Spleen (tissue), 11 donors: ENCODE results near the gene MMRN2. TPM values are rescaled to one million over a fixed set of nuclear protein-coding genes. Genes with fewer than 3 reads are reported as not detected.

Experiments used
- DNase-seq: peaks from one replicate; pipeline ENCODE4 v3.0.0-alpha.2; 2020
- H3K27ac ChIP-seq, 8 donors: fragments of 200-600 bp; sonication (generic) in 7 of 8; 1 replicate in 4 of 8; 2 replicates in 4 of 8; pipeline versions ENCODE4 v1.5.0 to v1.8.0; 2016 to 2021; ENCODE audit warnings: inconsistent platforms in 4 of 8, mild to moderate bottlenecking in 4 of 8, moderate library complexity in 1 of 8
- H3K27me3 ChIP-seq, 7 donors: fragments of 200-600 bp; sonication (generic) in 6 of 7; replicated peaks in 1 of 7; 1 replicate in 4 of 7; 2 replicates in 3 of 7; pipeline versions ENCODE4 v1.5.0 to v1.8.0; 2016 to 2021; ENCODE audit warnings: inconsistent platforms in 3 of 7, mild to moderate bottlenecking in 1 of 7
- H3K36me3 ChIP-seq, 6 donors: fragments of 200-600 bp; sonication (generic) in 5 of 6; 1 replicate in 4 of 6; 2 replicates in 2 of 6; pipeline versions ENCODE4 v1.5.0 to v1.8.0; 2016 to 2021; ENCODE audit warnings: inconsistent platforms in 2 of 6
- H3K4me1 ChIP-seq, 6 donors: fragments of 200-600 bp; sonication (generic) in 5 of 6; 1 replicate in 3 of 6; 2 replicates in 3 of 6; pipeline versions ENCODE4 v1.5.0 to v1.8.0; 2016 to 2021; ENCODE audit warnings: inconsistent platforms in 3 of 6
- H3K4me3 ChIP-seq, 8 donors: fragments of 200-600 bp; sonication (generic) in 7 of 8; 1 replicate in 4 of 8; 2 replicates in 4 of 8; pipeline versions ENCODE4 v1.5.0 to v1.8.0; 2016 to 2021; ENCODE audit warnings: inconsistent platforms in 4 of 8, mild to moderate bottlenecking in 4 of 8, moderate library complexity in 2 of 8
- H3K9me3 ChIP-seq, 8 donors: fragments of 200-600 bp; sonication (generic) in 7 of 8; 1 replicate in 4 of 8; 2 replicates in 4 of 8; pipeline versions ENCODE4 v1.5.0 to v1.8.0; 2016 to 2021; ENCODE audit warnings: inconsistent platforms in 4 of 8
- POLR2A ChIP-seq, 3 donors: fragments of 450-650 bp; IDR thresholded peaks; one replicate each; pipeline ENCODE4 v1.5.1; 2017; ENCODE audit warnings: antibody characterized with exemption in 3 of 3, mild to moderate bottlenecking in 1 of 3
- POLR2AphosphoS5 ChIP-seq, 3 donors: sonication (generic); formaldehyde crosslinking; IDR thresholded peaks; one replicate each; pipeline ENCODE4 v1.5.1; 2017; ENCODE audit warnings: antibody characterized with exemption in 3 of 3
- WGBS, 5 donors: extraction: QIAGEN DNeasy Blood & Tissue Kit in 3 of 5; methylation state at CpG; one replicate each; pipeline versions ENCODE4 v1.1.5 to v1.1.7; 2013 to 2018; 5-methylcytosine and 5-hydroxymethylcytosine counted together
- intact Hi-C: fragments of 100-400 bp; cut with DNase I; formaldehyde crosslinking; loops from one replicate; pipeline ENCODE4 v1.15.0; 2023; ENCODE audit warnings: low total_unique reads
- polyA plus RNA-seq, 3 donors: library from polyadenylated mRNA; stranded (reverse); fragments of 200-250 nt; gene quantifications; one replicate each; pipeline ENCODE4 v1.2.1, GENCODE V29; 2013
- total RNA-seq, 7 donors: library from RNA; depleted of rRNA in 3 of 7; stranded (reverse); fragments of >200 nt in 3 of 7; fragmentation: NEBNext Ultra II Directional in 4 of 7; extraction: Animal tissue kit (Norgen Biotek cat#: 25700) in 4 of 7; gene quantifications; one replicate each; pipeline versions ENCODE4 v1.1.0 to v1.2.1, GENCODE V29; 2016 to 2021
- TF ChIP-seq, protein P1 (sequence below), 11 experiments: fragments of 200-600 bp in 7 of 11; fragments of 450-650 bp in 4 of 11; sonication (generic) in 4 of 11; IDR thresholded peaks in 8 of 11; conservative IDR thresholded peaks in 3 of 11; 1 replicate in 7 of 11; 2 replicates in 4 of 11; pipeline versions ENCODE4 v1.4.0 to v1.8.0; 2016 to 2021; ENCODE audit warnings: antibody characterized with exemption in 11 of 11, inconsistent platforms in 4 of 11, mild to moderate bottlenecking in 1 of 11
- donor health status: healthy with polysubstance abuse.
- donor health status: DM: no; HTN: no; CAD: no; lungs with moderate emphysema.
- donor health status: DM: no; HTN: no; CAD: no.
- donor health status: Bipolar disorder and iron deficiency.
- donor health status: healthy.
- donor health status: DM: no; HTN: no; CAD: no.
- donor health status: DM: yes; HTN: yes; CAD: no.

MMRN2 gene
- total and polyA plus RNA-seq, 10 donors: 4.8 to 120 (median 77.0) TPM

DNA sequence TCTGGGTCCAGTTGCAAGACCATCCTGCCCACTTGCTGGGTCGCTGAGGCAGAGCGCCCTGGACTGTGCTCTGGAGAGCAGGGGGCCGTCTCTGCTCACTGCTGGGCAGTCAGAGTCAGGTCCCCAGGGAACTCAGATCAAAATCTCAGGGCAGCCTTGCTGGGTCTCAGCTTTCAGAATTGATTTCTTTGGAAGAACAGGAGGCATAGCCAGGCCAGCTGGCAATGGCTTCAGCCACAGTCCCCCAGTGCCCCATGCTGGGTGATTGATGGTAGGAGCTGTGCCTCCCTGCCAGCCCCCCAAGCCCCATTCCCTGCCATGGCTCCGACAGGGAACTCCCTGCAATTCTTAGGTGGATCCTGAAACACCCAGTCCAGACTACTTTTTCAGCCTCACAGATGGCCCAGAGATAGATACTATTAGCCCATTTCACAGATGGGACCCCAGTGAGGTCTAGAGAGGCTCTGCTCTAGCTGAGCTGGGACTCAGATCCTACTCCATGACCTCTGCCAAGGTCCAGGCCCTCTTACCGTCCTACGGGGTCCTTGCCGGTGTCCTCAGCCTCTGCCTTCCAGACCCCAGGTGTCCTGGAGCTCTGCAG lies 467 bp downstream of the MMRN2 start:
- intact Hi-C loops: no loop called here
- H3K27me3 ChIP-seq: peaks cover 0 to 22% (median 0%) of the 10 kb centered on the region in 7 donors
- peaks cover 8 to 81% (median 44%) of the 10 kb centered on the region in 6 donors for H3K4me1 ChIP-seq
- H3K9me3 ChIP-seq: peaks cover 0 to 21% (median 15%) of the 10 kb centered on the region in 8 donors
- H3K4me3 ChIP-seq: peak overlapping the region; percentile 27 to 72 (median 50)
- DNase-seq: no peak
- peak overlapping the region; percentile 21 to 87 (median 76) for H3K27ac ChIP-seq
- 55 to 82% (median 71%) methylated on average over 4 to 7 of the region's 7 CpGs for WGBS, 5 donors
- peaks cover 0 to 11% (median 0%) of the 10 kb centered on the region in 6 donors for H3K36me3 ChIP-seq
- no peak for TF ChIP-seq POLR2AphosphoS5 (IDR thresholded peaks at IDR 0.05)
- TF ChIP-seq, protein P1, sequence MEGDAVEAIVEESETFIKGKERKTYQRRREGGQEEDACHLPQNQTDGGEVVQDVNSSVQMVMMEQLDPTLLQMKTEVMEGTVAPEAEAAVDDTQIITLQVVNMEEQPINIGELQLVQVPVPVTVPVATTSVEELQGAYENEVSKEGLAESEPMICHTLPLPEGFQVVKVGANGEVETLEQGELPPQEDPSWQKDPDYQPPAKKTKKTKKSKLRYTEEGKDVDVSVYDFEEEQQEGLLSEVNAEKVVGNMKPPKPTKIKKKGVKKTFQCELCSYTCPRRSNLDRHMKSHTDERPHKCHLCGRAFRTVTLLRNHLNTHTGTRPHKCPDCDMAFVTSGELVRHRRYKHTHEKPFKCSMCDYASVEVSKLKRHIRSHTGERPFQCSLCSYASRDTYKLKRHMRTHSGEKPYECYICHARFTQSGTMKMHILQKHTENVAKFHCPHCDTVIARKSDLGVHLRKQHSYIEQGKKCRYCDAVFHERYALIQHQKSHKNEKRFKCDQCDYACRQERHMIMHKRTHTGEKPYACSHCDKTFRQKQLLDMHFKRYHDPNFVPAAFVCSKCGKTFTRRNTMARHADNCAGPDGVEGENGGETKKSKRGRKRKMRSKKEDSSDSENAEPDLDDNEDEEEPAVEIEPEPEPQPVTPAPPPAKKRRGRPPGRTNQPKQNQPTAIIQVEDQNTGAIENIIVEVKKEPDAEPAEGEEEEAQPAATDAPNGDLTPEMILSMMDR (IDR thresholded peaks at IDR 0.05 in 8 of 11, conservative IDR thresholded peaks at IDR 0.05 in 3 of 11): no peak
- TF ChIP-seq POLR2A (IDR thresholded peaks at IDR 0.05): no peak

DNA sequence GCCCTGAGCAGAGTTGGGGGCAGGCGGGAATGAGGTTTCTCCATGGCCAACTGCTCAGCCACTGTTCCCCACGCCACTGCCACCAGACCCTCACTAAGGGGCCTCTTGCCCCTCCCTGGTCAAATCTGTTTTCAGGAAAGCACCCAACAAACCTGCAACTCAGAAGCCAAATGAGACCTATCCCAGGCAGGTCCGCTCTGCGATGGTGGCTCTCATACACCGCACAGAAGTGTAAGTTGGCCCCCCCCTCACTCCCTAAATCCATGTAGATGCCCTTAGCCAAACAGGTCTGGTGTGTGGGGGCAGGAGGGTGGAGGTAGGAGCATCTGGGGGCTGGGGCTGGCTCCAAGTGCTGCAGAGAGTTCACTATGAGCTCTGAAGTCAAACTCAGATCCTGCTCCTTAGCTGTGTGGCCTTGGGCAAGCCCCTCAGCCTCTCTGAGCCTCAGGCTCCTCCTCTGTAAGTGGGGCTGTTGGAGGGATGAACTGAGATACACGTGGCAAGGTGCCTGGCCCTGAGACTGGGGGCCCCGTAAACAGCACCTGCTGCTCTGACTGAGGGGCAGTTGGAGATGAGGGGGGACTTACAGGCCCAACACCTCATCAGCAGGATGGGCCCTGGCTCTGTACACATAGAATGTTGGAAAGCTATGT lies 1.1 kb downstream of the MMRN2 start:
- Histone ChIP-seq H3K27ac (peak overlapping the region; percentile 21 to 87 (median 76)), H3K36me3 (peaks cover 0 to 5% (median 0%) of the 10 kb centered on the region in 6 donors), H3K4me1 (peaks cover 8 to 81% (median 43%) of the 10 kb centered on the region in 6 donors), H3K4me3 (peak overlapping the region; percentile 27 to 72 (median 50)), H3K27me3 (peaks cover 0 to 22% (median 0%) of the 10 kb centered on the region in 7 donors), H3K9me3 (peaks cover 0 to 27% (median 20%) of the 10 kb centered on the region in 8 donors)
- TF ChIP-seq, protein P1 (IDR thresholded peaks at IDR 0.05 in 8 of 11, conservative IDR thresholded peaks at IDR 0.05 in 3 of 11): no peak
- TF ChIP-seq POLR2AphosphoS5 (IDR thresholded peaks at IDR 0.05) (no peak), POLR2A (IDR thresholded peaks at IDR 0.05) (no peak)
- 53 to 74% (median 60%) methylated on average over 6 to 7 of the region's 7 CpGs for WGBS, 5 donors
- intact Hi-C loops: no loop called here
- DNase-seq: peak; percentile 62

GRCh38 chr10:86955501-86956194 lies 1.8 kb downstream of the MMRN2 start:
- Histone ChIP-seq H3K4me3 (peak overlapping the region; percentile 27 to 72 (median 50)), H3K9me3 (peaks cover 0 to 27% (median 20%) of the 10 kb centered on the region in 8 donors), H3K27me3 (peaks cover 0 to 19% (median 0%) of the 10 kb centered on the region in 7 donors), H3K36me3 (no peaks in the 10 kb centered on the region), H3K27ac (peak overlapping the region; percentile 49 to 87 (median 76)), H3K4me1 (peaks cover 7 to 74% (median 40%) of the 10 kb centered on the region in 6 donors)
- TF ChIP-seq POLR2A (IDR thresholded peaks at IDR 0.05) (no peak), POLR2AphosphoS5 (IDR thresholded peaks at IDR 0.05) (peak; percentile 31 to 80 (median 72))
- TF ChIP-seq, protein P1 (IDR thresholded peaks at IDR 0.05 in 8 of 11, conservative IDR thresholded peaks at IDR 0.05 in 3 of 11): no peak
- DNase-seq: peak; percentile 82
- intact Hi-C loops: no loop called here
- WGBS, 5 donors: 45 to 56% (median 50%) methylated on average over 15 to 16 of the region's 16 CpGs
